Measurements from ENCODE around the gene NELFB. TPM values are rescaled to one million over a fixed set of nuclear protein-coding genes. Genes with fewer than 3 reads are reported as not detected.
"Not testable (repeated sequence)": the region's sequence is repeated elsewhere in the genome, so short reads cannot be mapped to it uniquely, and the experiment has no call there.

Gene NELFB
- total RNA-seq, 1 donor from 2014 or later = 61.9 TPM

GRCh38 chr9:137253717-137254623 lies 1.2 kb upstream of the NELFB start:
- peak overlapping the region; percentile 89 for H3K27ac Mint-ChIP-seq
- DNase-seq (ENCODE audit: extremely low spot score, unreplicated experiment) = no peak
- H3K4me1 Mint-ChIP-seq (ENCODE audit: unreplicated experiment) = peaks cover 4% of the 10 kb centered on the region
- H3K36me3 Mint-ChIP-seq = no peaks in the 10 kb centered on the region
- H3K9me3 Mint-ChIP-seq = no peaks in the 10 kb centered on the region
- TF ChIP-seq CTCF (conservative IDR thresholded peaks at IDR 0.05) = no peak
- H3K27me3 Mint-ChIP-seq = no peaks in the 10 kb centered on the region
- H3K4me3 Mint-ChIP-seq = peak overlapping the region; percentile 91

DNA sequence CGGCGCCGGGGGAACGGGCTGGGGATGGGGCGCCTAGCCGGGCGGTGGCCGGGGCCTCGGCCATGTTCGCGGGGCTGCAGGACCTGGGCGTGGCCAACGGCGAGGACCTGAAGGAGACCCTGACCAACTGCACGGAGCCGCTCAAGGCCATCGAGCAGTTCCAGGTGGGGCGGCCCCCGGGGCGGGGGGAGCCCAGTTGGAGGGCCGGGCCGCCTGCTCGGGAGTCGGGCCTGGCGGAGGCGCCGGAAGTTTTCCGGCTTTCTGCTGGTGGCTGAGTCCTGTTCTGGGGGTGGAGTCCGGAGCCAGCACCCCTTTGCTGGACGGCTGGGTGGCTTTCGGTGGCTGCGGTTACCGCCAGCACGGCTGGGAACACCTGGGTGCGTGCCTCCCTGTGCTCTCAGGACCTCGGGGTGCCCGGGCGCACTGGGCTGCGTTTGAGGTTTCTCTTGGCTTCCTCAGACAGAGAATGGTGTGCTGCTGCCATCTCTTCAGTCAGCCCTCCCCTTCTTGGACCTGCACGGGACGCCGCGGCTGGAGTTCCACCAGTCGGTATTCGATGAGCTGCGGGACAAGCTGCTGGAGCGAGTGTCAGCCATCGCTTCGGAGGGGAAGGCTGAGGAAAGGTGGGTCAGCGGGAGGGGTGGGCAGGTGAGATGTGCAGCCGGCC lies 454 bp downstream of the NELFB start:
- H3K27me3 Mint-ChIP-seq = no peaks in the 10 kb centered on the region
- H3K4me3 Mint-ChIP-seq = peak overlapping the region; percentile 89
- no peaks in the 10 kb centered on the region for H3K36me3 Mint-ChIP-seq
- no peak for TF ChIP-seq CTCF (conservative IDR thresholded peaks at IDR 0.05)
- peaks cover 4% of the 10 kb centered on the region for H3K4me1 Mint-ChIP-seq (ENCODE audit: unreplicated experiment)
- no peak for DNase-seq (ENCODE audit: extremely low spot score, unreplicated experiment)
- H3K9me3 Mint-ChIP-seq = no peaks in the 10 kb centered on the region
- no peak overlapping the region for H3K27ac Mint-ChIP-seq

DNA sequence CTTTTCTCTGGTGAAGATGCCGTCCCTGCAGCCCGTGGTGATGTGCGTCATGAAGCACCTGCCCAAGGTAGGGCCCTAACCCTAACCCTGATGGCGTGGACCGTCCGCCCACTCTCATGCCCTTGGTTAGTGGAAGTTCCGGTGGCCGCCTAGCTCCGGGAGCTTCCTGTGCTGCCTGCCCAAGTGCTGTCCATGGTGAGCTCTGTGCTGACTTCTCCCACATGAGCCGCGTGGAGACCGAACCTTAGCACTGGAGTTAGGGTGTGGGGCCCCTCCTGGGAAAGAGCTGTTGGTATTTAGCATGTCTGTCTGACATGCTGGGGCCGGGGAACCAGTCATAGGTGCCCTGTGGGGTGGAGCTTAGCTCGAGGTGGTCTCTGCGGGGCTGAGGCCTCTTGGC lies 1.2 kb downstream of the NELFB start:
- Mint-ChIP-seq H3K4me3 (peak overlapping the region; percentile 89), H3K36me3 (no peaks in the 10 kb centered on the region), H3K9me3 (no peaks in the 10 kb centered on the region), H3K4me1 (ENCODE audit: unreplicated experiment) (peaks cover 4% of the 10 kb centered on the region), H3K27me3 (no peaks in the 10 kb centered on the region), H3K27ac (no peak overlapping the region)
- no peak for DNase-seq (ENCODE audit: extremely low spot score, unreplicated experiment)
- TF ChIP-seq CTCF (conservative IDR thresholded peaks at IDR 0.05) = no peak

DNA sequence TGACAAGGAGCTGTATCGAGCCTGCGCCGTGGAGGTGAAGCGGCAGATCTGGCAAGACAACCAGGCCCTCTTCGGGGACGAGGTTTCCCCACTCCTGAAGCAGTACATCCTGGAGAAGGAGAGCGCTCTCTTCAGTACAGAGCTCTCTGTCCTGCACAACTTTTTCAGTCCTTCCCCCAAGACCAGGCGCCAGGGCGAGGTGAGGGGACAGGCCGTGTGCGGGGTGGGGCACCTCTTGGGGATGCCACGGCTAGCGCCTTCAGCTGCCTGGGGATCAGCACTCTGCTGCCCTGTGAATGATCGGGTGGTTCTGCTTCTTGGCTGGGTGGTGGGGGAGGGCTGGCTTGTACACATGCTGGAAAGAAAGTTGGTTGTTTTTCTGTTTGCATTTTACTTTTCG lies 1.7 kb downstream of the NELFB start:
- Mint-ChIP-seq H3K27ac (no peak overlapping the region), H3K4me1 (ENCODE audit: unreplicated experiment) (peaks cover 4% of the 10 kb centered on the region), H3K27me3 (no peaks in the 10 kb centered on the region), H3K9me3 (no peaks in the 10 kb centered on the region), H3K4me3 (peak overlapping the region; percentile 89), H3K36me3 (no peaks in the 10 kb centered on the region)
- no peak for TF ChIP-seq CTCF (conservative IDR thresholded peaks at IDR 0.05)
- no peak for DNase-seq (ENCODE audit: extremely low spot score, unreplicated experiment)

GRCh38 chr9:137262173-137262908 lies 7.2 kb downstream of the NELFB start:
- TF ChIP-seq CTCF (conservative IDR thresholded peaks at IDR 0.05) = peak; percentile 68
- H3K4me3 Mint-ChIP-seq; H3K4me1 Mint-ChIP-seq (ENCODE audit: unreplicated experiment); DNase-seq (ENCODE audit: extremely low spot score, unreplicated experiment); H3K9me3 Mint-ChIP-seq; H3K27ac Mint-ChIP-seq; H3K36me3 Mint-ChIP-seq; H3K27me3 Mint-ChIP-seq: not testable (repeated sequence)
